Inflammatory macrophage treated with lipopolysaccharide for 1 hour (primary cell): ENCODE results near the gene HNRNPA2B1.
"Not testable (repeated sequence)": the region's sequence is repeated elsewhere in the genome, so short reads cannot be mapped to it uniquely, and the experiment has no call there.

Source experiments
- DNase-seq, 2 donors: peaks; one replicate each; pipeline ENCODE4 v3.0.0-alpha.2; 2020 to 2022

Gene HNRNPA2B1

DNA sequence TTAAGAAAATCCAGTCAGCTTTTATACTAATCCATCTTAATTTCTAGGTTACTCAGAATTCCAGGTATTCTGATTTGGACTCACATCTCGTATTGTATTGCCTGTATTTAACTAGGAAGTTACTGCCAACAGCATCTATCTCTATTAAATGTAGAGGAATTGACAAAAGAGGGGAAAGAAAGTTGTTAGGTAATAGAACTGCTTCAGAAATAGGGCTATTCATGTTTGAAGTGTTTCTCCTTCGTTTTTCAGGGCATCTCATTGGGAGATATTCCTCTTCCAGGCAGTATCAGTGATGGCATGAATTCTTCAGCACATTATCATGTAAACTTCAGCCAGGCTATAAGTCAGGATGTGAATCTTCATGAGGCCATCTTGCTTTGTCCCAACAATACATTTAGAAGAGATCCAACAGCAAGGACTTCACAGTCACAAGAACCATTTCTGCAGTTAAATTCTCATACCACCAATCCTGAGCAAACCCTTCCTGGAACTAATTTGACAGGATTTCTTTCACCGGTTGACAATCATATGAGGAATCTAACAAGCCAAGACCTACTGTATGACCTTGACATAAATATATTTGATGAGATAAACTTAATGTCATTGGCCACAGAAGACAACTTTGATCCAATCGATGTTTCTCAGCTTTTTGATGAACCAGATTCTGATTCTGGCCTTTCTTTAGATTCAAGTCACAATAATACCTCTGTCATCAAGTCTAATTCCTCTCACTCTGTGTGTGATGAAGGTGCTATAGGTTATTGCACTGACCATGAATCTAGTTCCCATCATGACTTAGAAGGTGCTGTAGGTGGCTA, 16.1 kb downstream of the HNRNPA2B1 start:
- DNase-seq, result not testable (repeated sequence)

DNA sequence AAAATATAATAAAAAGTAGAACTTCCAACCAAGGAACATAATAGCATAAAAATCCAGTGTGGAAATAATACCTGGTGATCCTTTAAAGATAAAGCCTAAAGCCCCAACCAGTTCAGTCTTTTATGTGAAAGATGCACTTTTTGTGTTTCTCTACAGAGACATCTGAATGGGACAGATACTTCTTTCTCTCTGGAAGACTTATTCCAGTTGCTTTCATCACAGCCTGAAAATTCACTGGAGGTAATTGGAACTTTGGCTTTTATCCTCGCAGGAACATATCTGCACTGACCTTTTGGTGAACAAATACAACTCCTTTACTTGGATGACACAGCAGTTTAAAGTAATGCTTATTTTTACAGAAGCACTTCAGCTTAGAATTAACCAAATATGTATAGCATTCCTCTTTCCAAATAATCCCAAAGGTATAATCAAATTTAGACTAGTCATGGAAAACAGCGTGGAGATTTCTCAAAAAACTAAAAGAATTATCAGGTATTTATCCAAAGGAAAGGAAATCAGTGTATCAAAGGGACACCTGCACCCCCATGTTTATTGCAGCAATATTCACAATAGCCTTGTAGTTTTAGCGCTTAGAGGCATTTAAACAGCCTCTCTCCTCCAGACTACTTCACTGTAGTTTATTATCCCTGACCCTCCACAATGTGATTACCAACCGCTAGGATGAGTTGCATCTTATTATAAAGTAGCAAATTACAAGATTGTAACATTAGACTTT, 16.8 kb downstream of the HNRNPA2B1 start:
- DNase-seq, result no peak

DNA sequence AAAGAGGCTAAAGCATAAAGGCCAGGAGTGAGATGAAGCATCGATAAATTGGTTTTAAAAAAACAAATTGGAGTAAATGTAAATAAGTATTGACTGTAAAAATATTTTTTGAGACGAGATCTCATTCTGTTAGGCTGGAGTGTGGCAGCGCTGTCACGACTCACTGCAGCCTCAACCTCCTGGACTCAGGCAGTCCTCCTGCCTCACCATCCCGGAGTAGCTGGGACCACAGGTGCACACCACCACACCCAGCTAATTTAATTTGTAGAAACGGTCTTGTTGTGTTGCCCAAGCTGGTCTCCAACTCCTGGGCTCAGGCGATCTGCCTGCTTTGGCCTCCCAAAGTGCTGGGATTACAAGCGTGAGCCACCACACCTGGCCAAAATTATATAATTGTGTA, 17.8 kb downstream of the HNRNPA2B1 start:
- no peak for DNase-seq

DNA sequence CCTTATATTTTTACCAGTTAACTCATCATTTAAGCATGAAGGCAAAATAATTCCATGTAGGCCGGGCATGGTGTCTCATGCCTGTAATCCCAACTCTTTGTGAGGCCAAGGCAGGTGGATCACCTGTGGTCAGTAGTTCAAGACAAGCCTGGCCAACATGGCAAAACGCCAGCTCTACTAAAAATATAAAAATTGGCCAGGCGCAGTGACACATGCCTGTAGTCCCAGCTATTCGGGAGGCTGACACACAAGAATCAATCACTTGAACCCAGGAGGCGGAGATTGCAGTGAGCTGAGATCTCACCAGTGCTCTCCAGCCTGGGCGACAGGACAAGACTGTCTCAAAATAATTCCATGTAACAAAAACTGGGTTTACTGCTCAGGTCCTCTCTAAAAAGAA, 18.3 kb downstream of the HNRNPA2B1 start:
- no peak for DNase-seq

DNA sequence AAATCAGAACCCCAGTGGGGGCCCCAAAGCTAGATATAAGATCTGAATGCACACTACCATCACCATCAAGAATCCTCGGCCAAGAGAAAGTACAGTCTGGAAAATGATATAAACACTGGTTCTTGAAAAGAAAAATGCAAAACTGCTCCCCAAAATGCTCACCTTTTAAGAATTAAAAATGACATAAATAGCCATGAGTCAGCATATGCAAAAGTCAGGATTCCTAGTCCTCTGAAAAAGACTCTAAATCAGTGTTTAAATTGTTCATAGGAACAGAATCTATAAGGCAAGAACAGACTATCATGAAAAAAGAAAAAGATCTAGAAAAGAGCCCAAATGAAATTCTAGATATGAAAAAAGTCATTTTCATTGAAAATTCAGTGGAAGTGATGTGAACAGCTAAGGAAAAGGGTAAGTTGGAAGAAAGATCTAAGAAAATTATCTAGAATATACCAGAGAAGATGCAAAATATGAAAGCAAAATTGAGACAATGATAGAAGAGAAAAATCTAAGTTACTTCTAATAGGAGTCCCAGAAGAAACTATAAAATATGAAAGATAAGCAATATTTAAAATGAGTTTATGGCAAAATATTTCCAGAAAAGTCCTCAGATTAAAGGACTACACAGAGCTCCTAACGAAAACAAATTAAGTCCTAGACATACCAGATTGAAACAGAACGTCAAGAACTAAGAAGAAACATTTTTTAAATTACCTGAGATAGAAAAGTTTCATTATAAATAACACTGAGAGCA, 18.9 kb downstream of the HNRNPA2B1 start:
- DNase-seq, result no peak

DNA sequence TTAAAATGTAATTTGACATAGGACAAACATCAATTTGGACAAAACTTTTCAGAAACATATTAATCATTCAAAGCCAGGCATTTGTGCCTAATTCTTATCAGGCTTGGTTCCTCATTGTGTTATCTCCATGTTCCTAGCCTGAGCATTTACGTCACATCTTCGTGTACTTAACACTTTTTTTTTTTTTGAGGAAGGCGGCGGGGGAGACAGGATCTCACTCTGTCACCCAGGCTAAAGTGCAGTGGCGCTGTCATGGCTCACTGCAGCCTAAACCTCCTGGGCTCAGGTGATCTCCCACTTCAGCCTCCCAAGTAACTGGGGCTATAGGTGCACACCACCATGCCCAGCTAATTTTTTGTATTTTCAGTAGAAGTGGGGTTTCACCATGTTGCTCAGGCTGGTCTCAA, 19.8 kb downstream of the HNRNPA2B1 start:
- DNase-seq, result no peak

DNA sequence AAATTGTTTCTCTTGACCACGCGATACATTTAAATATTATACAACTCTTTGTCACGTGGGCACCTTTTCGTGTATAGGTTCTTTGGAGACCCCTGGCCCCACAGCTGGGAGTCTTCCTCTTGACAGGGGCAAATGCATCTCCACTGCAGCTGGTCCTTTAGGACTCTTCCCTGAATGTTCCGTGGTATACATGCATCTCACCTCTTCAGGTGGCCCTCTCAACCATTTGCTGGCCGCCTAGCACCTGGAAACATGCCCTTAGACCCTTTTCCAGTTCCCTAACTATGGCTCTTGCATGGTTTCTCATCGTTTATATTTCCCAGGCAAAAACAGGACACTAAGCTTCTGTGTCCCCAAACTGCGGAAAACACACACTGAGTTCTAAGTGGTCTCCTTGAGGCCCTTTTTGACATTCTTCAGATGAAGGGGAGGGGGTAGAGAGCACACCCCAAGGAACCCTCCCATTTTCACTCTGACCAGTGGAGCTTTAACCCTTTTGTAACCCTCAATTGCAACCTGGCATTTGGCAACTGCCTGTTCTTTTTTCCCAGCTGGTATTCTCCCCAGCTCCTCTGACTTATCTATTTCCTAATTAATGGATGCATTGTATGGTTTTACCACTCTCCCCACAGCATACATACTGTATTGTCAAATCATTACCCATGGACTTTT, 20.6 kb downstream of the HNRNPA2B1 start:
- no peak for DNase-seq

DNA sequence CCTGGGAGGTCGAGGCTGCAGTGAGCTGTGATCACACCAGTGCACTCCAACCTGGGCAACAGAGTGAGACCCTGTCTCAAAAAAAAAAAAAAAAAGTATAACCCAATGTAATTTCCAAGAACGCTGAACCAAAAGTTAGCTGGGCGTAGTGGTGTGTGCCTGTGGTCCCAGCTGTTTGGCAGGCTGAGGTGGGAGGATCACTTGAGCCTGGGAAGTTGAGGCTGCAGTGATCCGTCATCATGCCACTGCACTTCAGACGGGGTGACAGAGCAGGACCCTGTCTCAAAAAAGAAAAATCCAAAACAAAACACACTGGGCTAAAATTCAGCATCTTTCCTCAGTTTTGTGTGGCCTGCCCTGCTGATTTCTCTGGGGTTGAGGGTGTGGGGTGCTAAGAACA, 21.1 kb downstream of the HNRNPA2B1 start:
- DNase-seq, result no peak

DNA sequence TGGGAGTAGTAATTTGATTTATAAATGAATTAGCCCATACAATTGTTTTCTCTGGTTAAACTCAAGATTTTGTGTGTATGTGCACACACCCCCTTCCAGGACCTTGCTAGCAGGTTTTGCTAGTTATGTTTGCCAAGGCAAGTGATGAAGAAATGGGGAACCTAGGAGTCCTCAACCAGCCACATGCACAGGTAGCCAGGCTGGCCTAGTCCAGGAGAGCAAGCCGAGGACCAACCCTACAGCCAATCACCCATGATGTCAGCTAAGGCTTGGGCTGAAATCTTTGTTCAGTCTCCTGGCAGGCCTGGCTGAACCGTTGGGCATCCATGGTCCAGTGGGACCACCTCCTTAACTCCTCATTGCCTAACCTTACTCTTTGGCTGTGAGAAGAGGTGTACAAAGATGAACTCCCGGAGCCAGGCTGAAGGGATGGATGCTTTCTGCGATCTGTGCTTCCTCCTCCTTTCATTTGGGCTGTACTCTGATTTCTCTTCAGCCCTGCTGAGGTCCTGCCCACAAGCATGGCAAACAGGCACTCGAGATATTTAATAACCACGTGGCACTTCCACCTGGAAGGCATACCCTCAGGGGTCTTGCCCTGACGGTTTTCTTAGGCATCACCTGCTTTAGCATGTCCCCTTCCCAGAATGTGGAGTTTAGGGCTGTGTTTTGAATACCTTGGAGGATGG, 22.1 kb downstream of the HNRNPA2B1 start:
- no peak for DNase-seq

DNA sequence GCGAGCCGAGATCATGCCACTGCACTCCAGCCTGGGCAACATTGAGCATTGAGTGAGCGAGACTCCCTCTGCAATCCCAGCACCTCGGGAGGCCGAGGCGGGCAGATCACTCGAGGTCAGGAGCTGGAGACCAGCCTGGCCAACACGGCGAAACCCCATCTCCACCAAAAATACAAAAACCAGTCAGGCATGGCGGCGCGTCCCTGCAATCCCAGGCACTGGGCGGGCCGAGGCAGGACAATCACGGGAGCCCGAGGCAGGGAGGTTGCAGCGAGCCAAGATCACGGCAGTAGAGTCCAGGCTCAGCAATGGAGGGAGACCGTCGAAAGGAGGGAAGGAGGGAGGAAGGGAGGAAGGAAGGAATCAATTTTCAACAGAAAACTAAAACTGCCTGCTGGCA, 23.3 kb downstream of the HNRNPA2B1 start:
- DNase-seq, result not testable (repeated sequence)

DNA sequence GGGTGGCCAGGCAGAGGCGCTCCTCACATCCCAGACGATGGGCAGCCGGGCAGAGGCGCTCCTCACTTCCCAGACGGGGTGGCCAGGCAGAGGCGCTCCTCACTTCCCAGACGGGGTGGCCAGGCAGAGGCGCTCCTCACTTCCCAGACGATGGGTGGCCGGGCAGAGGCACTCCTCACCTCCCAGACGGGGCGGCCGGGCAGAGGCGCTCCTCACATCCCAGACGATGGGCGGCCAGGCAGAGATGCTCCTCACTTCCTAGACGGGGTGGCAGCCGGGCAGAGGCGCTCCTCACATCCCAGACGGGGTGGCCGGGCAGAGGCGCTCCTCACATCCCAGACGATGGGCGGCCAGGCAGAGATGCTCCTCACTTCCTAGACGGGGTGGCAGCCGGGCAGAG, 23.9 kb downstream of the HNRNPA2B1 start:
- DNase-seq, result not testable (repeated sequence)

DNA sequence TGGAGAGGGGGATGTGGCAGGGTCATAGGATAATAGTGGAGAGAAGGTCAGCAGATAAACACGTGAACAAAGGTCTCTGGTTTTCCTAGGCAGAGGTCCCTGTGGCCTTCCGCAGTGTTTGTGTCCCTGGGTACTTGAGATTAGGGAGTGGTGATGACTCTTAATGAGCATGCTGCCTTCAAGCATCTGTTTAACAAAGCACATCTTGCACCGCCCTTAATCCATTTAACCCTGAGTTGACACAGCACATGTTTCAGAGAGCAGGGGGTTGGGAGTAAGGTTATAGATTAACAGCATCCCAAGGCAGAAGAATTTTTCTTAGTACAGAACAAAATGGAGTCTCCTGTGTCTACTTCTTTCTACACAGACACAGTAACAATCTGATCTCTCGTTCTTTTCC, 24.6 kb downstream of the HNRNPA2B1 start:
- not testable (repeated sequence) for DNase-seq

DNA sequence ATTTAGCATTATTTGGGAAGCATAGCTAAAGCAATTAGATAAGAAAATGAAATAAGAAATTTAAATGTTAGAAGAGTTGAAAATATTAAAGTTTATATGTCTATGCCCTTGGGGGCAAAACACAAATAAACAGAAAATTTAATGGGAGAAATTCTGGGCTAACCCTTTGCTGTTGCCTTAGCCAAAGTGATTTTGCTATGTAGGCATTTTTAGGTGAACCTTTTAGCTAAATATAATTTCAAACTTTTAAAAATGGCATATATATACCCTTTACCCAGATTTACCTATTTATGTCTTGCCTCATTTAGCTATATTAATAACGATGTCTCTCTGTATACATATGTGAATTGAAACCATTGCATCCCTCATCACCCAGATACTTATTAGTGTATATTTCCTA, 28.5 kb downstream of the HNRNPA2B1 start:
- no peak for DNase-seq

DNA sequence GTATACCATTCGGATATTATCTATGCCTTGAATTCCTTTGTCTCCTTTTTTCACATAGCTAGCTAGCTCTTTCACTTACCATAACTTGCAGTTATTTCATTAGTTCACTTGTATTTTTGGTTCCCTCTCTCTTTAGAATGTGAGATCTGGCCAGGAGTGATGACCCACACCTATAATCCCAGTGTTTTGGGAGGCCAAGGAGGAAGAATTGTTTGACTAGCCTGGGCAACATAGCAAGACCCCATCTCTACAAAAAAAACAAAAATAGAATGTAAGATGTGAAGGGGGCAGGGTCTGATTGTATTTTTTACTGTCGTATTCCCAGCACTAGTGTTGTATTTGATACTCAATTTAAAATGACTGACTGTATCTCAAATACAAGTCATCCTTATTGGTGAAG, 28.9 kb downstream of the HNRNPA2B1 start:
- DNase-seq, result no peak

DNA sequence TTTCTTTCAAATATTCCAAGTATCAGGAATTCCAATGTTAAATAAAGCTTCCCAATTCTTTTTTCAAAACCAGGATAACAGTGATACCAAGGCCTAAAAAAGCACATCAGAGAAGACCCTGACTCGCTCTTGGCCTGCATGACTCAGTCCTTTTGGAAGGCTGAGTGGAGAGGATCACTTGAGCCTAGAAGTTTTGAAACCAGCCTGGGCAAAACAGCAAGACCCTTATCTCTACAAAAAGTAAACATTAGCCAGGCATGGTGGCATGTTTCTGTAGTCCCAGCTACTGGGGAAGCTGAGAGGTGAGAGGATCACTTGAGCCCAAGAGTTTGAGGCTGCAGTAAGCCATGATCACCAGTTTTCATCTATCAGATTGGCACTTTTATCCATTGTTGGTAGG, 29.9 kb downstream of the HNRNPA2B1 start:
- no peak for DNase-seq

DNA sequence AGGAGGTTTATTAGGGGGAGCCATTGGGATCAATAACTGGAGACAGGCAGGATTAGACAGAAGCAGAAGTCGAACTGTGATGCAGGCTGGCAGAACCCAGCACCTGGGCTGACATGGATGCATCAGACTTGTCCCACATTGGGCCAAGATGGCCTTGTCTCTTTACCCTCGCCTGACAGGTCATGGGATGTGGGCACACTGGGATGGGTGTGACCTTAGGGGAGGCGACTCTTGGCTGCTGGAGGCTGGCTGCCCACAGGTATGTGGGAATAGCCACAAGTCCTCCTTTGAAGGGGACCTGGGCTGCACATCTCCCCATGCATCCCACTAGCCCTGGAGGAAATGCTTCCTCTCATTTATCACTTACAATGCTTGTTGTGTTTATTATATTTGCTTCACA, 31.3 kb downstream of the HNRNPA2B1 start:
- DNase-seq, result no peak

DNA sequence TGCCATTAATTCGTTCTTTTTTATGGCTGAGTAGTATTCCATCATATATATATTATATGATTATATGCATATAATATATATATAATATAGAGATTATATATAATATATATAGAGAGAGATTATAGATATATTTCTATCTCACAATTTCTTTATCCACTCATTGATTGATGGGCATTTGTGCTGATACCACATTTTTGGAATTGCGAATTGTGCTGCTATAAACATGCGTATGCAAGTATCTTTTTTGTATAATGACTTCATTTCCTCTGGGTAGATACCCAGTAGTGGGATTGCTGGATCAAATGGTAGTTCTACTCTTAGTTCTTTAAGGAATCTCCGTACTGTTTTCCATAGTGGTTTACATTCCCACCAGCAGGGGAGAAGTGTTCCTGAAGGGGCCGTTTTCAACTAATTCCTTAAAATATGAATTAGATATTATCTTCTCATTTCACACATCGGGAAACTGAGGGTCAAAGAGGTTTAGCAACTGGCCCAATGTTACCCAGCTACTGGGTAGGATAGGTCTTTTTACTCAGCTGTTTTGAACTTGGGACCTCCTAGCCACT, 32.0 kb downstream of the HNRNPA2B1 start:
- no peak for DNase-seq

DNA sequence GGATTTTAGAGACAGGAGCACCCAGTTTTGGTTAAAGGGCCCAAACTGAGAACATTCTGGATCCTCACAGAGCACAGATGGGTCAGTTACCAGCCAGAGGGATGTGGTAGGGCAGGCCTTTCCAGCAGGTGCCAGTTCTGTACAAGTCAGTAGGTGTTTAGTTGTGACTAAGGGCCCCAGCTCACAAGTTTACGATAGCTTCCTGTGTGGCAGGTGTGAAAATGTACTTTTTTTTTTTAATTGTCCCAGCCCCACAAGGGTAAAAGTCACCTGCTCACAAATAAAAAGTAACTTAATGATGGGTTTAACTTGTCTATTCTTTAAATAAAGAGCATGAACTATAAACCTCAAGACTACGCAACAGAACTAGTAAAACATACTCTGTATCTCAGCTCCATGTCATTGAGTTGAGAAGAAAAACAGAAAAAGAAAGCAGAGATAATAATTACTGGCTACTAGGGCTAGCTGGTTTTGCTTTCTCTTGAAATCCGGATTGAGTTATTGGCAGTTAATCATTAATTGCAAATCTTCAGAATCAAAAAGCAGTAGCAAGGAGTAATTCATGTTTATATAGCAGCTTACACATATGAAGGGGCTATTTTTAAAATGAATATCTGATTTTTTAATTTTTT, 33.1 kb downstream of the HNRNPA2B1 start:
- DNase-seq, result no peak

DNA sequence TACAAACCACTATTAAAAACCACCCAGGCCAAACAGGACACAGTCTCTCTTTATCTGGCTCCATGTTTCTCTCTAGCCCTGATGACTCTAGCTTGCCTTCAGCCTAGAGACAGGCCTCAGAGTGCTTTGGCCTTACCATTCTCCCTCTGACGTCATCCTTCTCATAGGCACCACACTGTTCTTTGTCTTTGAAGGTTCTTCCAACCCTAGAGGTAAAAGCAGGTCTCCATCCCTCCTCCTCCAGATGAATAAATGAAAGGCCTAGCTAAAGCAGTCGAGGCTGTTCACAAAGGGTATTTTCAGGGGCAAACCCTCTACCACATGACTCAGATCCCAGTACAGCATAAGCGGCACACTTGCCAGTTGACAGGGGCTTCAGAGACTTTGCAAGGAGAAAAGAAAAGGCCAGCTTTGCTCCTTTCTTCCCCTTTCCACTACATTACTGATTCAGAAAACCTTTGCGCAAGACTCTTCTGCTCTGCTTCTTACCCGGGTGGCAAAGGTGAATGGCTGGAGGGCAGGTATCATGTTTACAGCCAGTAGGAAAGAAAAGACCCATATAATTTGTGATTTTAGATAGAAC, 33.8 kb downstream of the HNRNPA2B1 start:
- DNase-seq, result no peak

DNA sequence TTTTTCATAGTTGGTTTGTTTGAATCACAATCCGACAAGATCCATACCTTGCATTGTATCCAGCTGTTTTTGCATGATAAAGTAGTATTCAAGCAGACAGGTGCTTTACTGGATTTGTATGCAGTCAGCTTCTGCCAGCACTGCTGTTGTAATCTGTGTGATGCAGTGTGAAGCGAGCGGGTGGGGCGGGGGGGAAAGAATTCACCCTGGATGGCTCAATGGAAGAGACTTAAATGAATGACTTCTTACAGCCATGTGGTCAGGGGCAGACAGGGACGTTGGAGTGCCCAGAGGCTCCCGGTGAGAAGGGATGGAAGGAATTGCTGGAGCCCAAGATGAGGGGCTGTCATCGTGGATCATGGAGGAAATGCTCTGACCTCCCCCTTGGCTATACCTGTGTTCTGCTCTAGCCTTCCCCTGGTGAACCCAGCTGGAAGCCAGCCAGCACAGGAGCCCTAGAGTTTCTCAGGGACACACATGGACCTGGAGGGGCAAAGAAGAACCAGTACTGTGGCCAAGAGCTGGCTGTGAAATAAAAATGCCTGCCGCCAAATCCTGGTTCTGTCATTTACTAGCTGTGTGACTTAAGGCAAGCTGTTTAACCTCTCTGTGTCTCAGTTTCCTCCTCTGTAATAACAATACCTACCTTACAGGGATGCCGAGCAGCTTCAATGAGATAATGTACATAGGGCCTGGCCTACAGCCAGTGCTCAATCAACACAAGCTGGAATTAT, 34.4 kb downstream of the HNRNPA2B1 start:
- no peak for DNase-seq
